ENCODE data around the gene ALK. TPM values are rescaled to one million over a fixed set of nuclear protein-coding genes. Genes with fewer than 3 reads are reported as not detected.

Gene ALK
- polyA plus RNA-seq, 3 donors, result not detected

DNA sequence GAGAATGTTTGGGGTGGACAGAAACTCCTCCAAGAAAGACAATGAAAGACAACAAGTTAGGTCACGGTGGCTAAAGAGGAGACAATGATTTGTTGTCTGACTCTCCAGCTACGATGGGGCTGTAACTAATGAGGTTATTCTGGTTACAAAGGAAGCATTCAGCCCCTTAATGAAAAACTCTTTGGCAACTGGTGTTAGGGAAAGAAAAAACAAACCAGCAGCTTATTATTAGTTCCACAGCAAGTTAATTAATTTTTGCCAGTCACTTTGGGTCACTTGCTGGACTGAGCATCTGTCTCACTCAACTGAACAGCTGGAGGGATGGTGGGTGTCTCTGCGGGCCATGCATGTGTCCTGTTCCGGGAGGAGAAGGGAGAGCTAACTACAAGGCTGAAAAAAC, 263.7 kb downstream of the ALK start:
- WGBS (ENCODE audit: insufficient coverage), result 100% methylated on average over 1 of the region's 4 CpGs
- H3K36me3 Mint-ChIP-seq, result no peaks in the 10 kb centered on the region
- Histone ChIP-seq H3K4me3 (replicated peaks in 1 of 3; ENCODE audit: low read depth in 2 of 3, low read length in 3 of 3) (no peak overlapping the region), H3K9ac (ENCODE audit: insufficient read depth, low read length, poor library complexity, severe bottlenecking) (no peak overlapping the region), H3K4me2 (replicated peaks; ENCODE audit: extremely low read depth, low read length, poor library complexity, severe bottlenecking) (no peak overlapping the region), H3K79me2 (ENCODE audit: insufficient read depth, low read length) (no peaks in the 10 kb centered on the region), H3K9me3 (replicated peaks in 1 of 2; ENCODE audit: control insufficient read depth in 1 of 2, insufficient read depth in 1 of 2, low read length in 2 of 2) (no peaks in the 10 kb centered on the region), H4K20me1 (ENCODE audit: insufficient read depth, low read length) (no peaks in the 10 kb centered on the region), H3K36me3 (replicated peaks in 1 of 2; ENCODE audit: control insufficient read depth in 1 of 2, insufficient read depth in 2 of 2, low read length in 2 of 2) (no peaks in the 10 kb centered on the region), H3K27me3 (ENCODE audit: control insufficient read depth in 2 of 2, insufficient read depth in 2 of 2, low read length in 2 of 2) (no peaks in the 10 kb centered on the region), H2AFZ (ENCODE audit: insufficient read depth, low read depth, low read length, poor library complexity, severe bottlenecking) (no peak overlapping the region), H3K4me1 (ENCODE audit: control insufficient read depth in 1 of 2, insufficient read depth in 2 of 2, low read length in 2 of 2) (no peaks in the 10 kb centered on the region), H3K27ac (ENCODE audit: low read depth in 1 of 2, low read length in 2 of 2) (no peak overlapping the region)
- DNase-seq, result no peak
- H3K9me3 Mint-ChIP-seq, result peaks cover 0 to 5% (median 0%) of the 10 kb centered on the region in 7 donors
- H3K27ac Mint-ChIP-seq, result no peak overlapping the region
- H3K27me3 Mint-ChIP-seq (ENCODE audit: low read depth in 3 of 3), result peaks cover 2 to 3% (median 2%) of the 10 kb centered on the region in 3 donors
- H3K4me1 Mint-ChIP-seq, result no peaks in the 10 kb centered on the region
- H3K4me3 Mint-ChIP-seq, result no peak overlapping the region
- intact Hi-C loops (cut with micrococcal nuclease), result no loop called here
- TF ChIP-seq, protein P1, sequence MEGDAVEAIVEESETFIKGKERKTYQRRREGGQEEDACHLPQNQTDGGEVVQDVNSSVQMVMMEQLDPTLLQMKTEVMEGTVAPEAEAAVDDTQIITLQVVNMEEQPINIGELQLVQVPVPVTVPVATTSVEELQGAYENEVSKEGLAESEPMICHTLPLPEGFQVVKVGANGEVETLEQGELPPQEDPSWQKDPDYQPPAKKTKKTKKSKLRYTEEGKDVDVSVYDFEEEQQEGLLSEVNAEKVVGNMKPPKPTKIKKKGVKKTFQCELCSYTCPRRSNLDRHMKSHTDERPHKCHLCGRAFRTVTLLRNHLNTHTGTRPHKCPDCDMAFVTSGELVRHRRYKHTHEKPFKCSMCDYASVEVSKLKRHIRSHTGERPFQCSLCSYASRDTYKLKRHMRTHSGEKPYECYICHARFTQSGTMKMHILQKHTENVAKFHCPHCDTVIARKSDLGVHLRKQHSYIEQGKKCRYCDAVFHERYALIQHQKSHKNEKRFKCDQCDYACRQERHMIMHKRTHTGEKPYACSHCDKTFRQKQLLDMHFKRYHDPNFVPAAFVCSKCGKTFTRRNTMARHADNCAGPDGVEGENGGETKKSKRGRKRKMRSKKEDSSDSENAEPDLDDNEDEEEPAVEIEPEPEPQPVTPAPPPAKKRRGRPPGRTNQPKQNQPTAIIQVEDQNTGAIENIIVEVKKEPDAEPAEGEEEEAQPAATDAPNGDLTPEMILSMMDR (IDR thresholded peaks at IDR 0.05), result no peak

DNA sequence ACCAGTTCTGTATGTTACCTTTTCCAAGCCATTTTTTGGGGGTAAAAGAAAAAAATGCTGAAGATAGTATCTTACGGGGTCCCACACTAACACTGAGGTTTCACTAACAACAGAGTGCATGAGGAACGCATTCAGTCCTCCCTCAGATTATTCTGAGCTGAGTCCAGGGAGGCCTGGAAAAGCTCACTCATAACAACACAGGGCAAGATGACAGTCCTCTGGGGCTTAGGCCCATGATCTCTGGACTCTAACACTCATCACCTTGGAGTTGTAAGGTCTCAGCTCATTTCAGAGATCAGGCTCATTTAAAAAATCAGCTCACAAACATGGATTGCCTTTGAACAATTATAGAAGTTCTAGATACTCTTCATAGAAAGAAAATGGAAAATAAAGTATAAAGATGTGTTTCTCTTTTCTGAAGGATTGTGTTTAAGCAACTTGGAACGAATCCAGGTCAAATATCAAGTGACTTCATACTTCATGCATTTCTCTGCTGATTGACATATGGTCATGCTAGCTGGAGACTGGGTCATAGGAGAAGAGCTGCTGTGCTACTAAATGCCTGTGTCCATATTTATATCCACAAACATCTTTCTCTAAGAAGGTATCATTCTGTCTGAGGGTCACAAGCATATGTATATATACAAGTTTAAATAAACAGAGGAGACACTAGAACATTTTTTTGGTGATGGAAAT, 265.8 kb downstream of the ALK start:
- Histone ChIP-seq H3K4me1 (ENCODE audit: control insufficient read depth in 1 of 2, insufficient read depth in 2 of 2, low read length in 2 of 2) (no peaks in the 10 kb centered on the region), H4K20me1 (ENCODE audit: insufficient read depth, low read length) (no peaks in the 10 kb centered on the region), H3K36me3 (replicated peaks in 1 of 2; ENCODE audit: control insufficient read depth in 1 of 2, insufficient read depth in 2 of 2, low read length in 2 of 2) (no peaks in the 10 kb centered on the region), H3K4me2 (replicated peaks; ENCODE audit: extremely low read depth, low read length, poor library complexity, severe bottlenecking) (no peak overlapping the region), H3K9me3 (replicated peaks in 1 of 2; ENCODE audit: control insufficient read depth in 1 of 2, insufficient read depth in 1 of 2, low read length in 2 of 2) (peaks cover 0 to 3% of the 10 kb centered on the region in 2 donors), H3K79me2 (ENCODE audit: insufficient read depth, low read length) (no peaks in the 10 kb centered on the region), H2AFZ (ENCODE audit: insufficient read depth, low read depth, low read length, poor library complexity, severe bottlenecking) (no peak overlapping the region), H3K4me3 (replicated peaks in 1 of 3; ENCODE audit: low read depth in 2 of 3, low read length in 3 of 3) (no peak overlapping the region), H3K27me3 (ENCODE audit: control insufficient read depth in 2 of 2, insufficient read depth in 2 of 2, low read length in 2 of 2) (no peaks in the 10 kb centered on the region), H3K27ac (ENCODE audit: low read depth in 1 of 2, low read length in 2 of 2) (no peak overlapping the region), H3K9ac (ENCODE audit: insufficient read depth, low read length, poor library complexity, severe bottlenecking) (no peak overlapping the region)
- no peak overlapping the region for H3K4me3 Mint-ChIP-seq
- no peaks in the 10 kb centered on the region for H3K36me3 Mint-ChIP-seq
- DNase-seq, result no peak
- H3K4me1 Mint-ChIP-seq, result no peaks in the 10 kb centered on the region
- TF ChIP-seq, protein P1 (IDR thresholded peaks at IDR 0.05), result no peak
- no peak overlapping the region for H3K27ac Mint-ChIP-seq
- intact Hi-C loops (cut with micrococcal nuclease), result no loop called here
- peaks cover 2 to 3% (median 2%) of the 10 kb centered on the region in 3 donors for H3K27me3 Mint-ChIP-seq (ENCODE audit: low read depth in 3 of 3)
- WGBS (ENCODE audit: insufficient coverage), result 100% methylated on average over 1 of the region's 3 CpGs
- H3K9me3 Mint-ChIP-seq, result peaks cover 0 to 3% (median 0%) of the 10 kb centered on the region in 7 donors

Data from CD14-positive monocyte (primary cell).